ENCODE results near the gene SUPT16H. TPM values are rescaled to one million over a fixed set of nuclear protein-coding genes. Genes with fewer than 3 reads are reported as not detected.
A peak's percentile ranks its signal among the peaks of the same experiment; 100 is the strongest.

The SUPT16H gene
- total and polyA plus RNA-seq, 2 of the 8 experiments (the other 6 are each of a cell fraction or from before 2014, with no cell fraction given), result 138 to 201 TPM

DNA sequence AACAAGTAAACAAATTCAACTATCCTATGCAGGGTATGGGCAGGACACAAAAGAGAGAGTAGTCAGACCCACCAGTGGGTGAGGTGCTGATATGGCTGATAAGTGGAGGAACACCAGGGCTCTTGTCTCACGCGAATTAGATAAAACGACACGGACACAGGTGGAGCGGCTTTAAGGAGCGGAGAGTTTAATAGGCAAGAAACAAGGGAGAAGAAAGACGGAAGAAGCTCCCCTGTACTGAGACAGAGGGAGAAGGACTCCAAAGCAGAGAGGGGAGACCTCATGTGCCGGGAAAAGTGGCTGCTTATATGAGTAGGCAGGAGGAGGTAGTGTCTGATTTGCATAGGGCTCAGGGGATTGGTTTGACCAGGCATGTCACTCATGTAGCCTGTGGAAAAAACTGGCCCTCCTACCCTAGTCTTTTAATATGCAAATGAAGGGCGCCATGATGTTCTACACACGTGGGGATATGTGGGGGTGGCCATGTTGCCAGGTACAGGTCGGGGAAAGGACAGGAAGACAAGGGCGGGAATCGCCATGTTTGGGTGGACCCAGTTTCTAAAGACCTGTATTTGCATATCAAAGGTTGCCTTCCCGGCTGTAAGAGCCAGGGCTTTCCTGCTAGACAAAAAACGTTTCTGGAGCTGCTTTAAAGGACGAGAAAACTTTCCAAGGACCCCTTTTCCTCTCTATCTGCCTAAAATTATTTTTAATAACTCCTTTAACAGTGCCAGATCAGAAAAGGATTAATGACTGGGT is 75.2 kb downstream of the SUPT16H start (continued):
- TF ChIP-seq, protein P1, sequence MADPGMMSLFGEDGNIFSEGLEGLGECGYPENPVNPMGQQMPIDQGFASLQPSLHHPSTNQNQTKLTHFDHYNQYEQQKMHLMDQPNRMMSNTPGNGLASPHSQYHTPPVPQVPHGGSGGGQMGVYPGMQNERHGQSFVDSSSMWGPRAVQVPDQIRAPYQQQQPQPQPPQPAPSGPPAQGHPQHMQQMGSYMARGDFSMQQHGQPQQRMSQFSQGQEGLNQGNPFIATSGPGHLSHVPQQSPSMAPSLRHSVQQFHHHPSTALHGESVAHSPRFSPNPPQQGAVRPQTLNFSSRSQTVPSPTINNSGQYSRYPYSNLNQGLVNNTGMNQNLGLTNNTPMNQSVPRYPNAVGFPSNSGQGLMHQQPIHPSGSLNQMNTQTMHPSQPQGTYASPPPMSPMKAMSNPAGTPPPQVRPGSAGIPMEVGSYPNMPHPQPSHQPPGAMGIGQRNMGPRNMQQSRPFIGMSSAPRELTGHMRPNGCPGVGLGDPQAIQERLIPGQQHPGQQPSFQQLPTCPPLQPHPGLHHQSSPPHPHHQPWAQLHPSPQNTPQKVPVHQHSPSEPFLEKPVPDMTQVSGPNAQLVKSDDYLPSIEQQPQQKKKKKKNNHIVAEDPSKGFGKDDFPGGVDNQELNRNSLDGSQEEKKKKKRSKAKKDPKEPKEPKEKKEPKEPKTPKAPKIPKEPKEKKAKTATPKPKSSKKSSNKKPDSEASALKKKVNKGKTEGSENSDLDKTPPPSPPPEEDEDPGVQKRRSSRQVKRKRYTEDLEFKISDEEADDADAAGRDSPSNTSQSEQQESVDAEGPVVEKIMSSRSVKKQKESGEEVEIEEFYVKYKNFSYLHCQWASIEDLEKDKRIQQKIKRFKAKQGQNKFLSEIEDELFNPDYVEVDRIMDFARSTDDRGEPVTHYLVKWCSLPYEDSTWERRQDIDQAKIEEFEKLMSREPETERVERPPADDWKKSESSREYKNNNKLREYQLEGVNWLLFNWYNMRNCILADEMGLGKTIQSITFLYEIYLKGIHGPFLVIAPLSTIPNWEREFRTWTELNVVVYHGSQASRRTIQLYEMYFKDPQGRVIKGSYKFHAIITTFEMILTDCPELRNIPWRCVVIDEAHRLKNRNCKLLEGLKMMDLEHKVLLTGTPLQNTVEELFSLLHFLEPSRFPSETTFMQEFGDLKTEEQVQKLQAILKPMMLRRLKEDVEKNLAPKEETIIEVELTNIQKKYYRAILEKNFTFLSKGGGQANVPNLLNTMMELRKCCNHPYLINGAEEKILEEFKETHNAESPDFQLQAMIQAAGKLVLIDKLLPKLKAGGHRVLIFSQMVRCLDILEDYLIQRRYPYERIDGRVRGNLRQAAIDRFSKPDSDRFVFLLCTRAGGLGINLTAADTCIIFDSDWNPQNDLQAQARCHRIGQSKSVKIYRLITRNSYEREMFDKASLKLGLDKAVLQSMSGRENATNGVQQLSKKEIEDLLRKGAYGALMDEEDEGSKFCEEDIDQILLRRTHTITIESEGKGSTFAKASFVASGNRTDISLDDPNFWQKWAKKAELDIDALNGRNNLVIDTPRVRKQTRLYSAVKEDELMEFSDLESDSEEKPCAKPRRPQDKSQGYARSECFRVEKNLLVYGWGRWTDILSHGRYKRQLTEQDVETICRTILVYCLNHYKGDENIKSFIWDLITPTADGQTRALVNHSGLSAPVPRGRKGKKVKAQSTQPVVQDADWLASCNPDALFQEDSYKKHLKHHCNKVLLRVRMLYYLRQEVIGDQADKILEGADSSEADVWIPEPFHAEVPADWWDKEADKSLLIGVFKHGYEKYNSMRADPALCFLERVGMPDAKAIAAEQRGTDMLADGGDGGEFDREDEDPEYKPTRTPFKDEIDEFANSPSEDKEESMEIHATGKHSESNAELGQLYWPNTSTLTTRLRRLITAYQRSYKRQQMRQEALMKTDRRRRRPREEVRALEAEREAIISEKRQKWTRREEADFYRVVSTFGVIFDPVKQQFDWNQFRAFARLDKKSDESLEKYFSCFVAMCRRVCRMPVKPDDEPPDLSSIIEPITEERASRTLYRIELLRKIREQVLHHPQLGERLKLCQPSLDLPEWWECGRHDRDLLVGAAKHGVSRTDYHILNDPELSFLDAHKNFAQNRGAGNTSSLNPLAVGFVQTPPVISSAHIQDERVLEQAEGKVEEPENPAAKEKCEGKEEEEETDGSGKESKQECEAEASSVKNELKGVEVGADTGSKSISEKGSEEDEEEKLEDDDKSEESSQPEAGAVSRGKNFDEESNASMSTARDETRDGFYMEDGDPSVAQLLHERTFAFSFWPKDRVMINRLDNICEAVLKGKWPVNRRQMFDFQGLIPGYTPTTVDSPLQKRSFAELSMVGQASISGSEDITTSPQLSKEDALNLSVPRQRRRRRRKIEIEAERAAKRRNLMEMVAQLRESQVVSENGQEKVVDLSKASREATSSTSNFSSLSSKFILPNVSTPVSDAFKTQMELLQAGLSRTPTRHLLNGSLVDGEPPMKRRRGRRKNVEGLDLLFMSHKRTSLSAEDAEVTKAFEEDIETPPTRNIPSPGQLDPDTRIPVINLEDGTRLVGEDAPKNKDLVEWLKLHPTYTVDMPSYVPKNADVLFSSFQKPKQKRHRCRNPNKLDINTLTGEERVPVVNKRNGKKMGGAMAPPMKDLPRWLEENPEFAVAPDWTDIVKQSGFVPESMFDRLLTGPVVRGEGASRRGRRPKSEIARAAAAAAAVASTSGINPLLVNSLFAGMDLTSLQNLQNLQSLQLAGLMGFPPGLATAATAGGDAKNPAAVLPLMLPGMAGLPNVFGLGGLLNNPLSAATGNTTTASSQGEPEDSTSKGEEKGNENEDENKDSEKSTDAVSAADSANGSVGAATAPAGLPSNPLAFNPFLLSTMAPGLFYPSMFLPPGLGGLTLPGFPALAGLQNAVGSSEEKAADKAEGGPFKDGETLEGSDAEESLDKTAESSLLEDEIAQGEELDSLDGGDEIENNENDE (IDR thresholded peaks at IDR 0.05; ENCODE audit: insufficient replicate concordance, low read length), result no peak
- TF ChIP-seq SRF (IDR thresholded peaks at IDR 0.05; ENCODE audit: low read depth, low read length) (peak; percentile 67), CREB1 (IDR thresholded peaks at IDR 0.05) (peak; percentile 73), MAFK (IDR thresholded peaks at IDR 0.05; ENCODE audit: low read depth, low read length) (no peak), GABPA (IDR thresholded peaks at IDR 0.05; ENCODE audit: borderline replicate concordance, insufficient read depth, low read length) (no peak), SP4 (IDR thresholded peaks at IDR 0.05; ENCODE audit: low read length) (0 out of 2 replicates have a peak, but pooled peaks have one; percentile 49), EZH2 (IDR thresholded peaks at IDR 0.05; ENCODE audit: low read depth, low read length, severe bottlenecking) (no peak), BACH1 (IDR thresholded peaks at IDR 0.05; ENCODE audit: low read length) (no peak)
